Natural killer cell treated with Interleukin-12 subunit alpha and Interleukin-12 subunit beta and Interleukin-15 and Interleukin-18, amount 100 ng/mL, for 72 hours (primary cell): ENCODE measurements around the gene RGMA. TPM values are rescaled to one million over a fixed set of nuclear protein-coding genes. Genes with fewer than 3 reads are reported as not detected.

Experiments
- ATAC-seq, 2 donors: fragments of 150-1000 bp; cut with Tn5 transposase in 1 of 2; sonication (Bioruptor Pico), chemical (Tn5 transposase) in 1 of 2; 2 replicates each; pipeline ENCODE4 v1.10.0; 2021
- DNase-seq: peaks from one replicate; pipeline ENCODE4 v3.0.0; 2022; ENCODE audit warnings: low spot score
- H3K27ac Mint-ChIP-seq, 2 donors: 1 replicate in 1 of 2; 2 replicates in 1 of 2; pipeline ENCODE4 v1.8.0; 2022; ENCODE audit warnings: mixed read lengths in 2 of 2, mild to moderate bottlenecking in 1 of 2, moderate library complexity in 1 of 2
- H3K27me3 Mint-ChIP-seq, 2 donors: 1 replicate in 1 of 2; 2 replicates in 1 of 2; pipeline ENCODE4 v1.8.0; 2022; ENCODE audit warnings: mixed read lengths in 2 of 2
- H3K36me3 Mint-ChIP-seq: one replicate; pipeline ENCODE4 v1.8.0; 2022; ENCODE audit warnings: mixed read lengths
- H3K4me1 Mint-ChIP-seq, 2 donors: 1 replicate in 1 of 2; 2 replicates in 1 of 2; pipeline ENCODE4 v1.8.0; 2022; ENCODE audit warnings: low read depth in 2 of 2, mixed read lengths in 2 of 2, mild to moderate bottlenecking in 1 of 2
- H3K4me3 Mint-ChIP-seq: one replicate; pipeline ENCODE4 v1.8.0; 2022; ENCODE audit warnings: mixed read lengths
- H3K9me3 Mint-ChIP-seq: 2 replicates; pipeline ENCODE4 v1.8.0; 2022; ENCODE audit warnings: mixed read lengths
- total RNA-seq, 2 donors: library from RNA; stranded (reverse); gene quantifications; one replicate each; pipeline ENCODE4 v1.2.3, GENCODE V29; 2022

The RGMA gene
- total RNA-seq, 2 donors from 2014 or later, result not detected

- Mint-ChIP-seq H3K9me3 (no peaks in the 10 kb centered on the region), H3K4me1 (peaks cover 5 to 8% of the 10 kb centered on the region in 2 donors), H3K27me3 (peaks cover 51 to 59% of the 10 kb centered on the region in 2 donors), H3K36me3 (no peaks in the 10 kb centered on the region), H3K27ac (no peak overlapping the region), H3K4me3 (no peak overlapping the region)
- ATAC-seq (no peak), DNase-seq (no peak)
These were observed 22.4 kb upstream of the RGMA start for GRCh38 chr15:93111451-93111850.

- no peak for ATAC-seq
- DNase-seq, result no peak
- no peaks in the 10 kb centered on the region for H3K36me3 Mint-ChIP-seq
- H3K4me1 Mint-ChIP-seq, result peaks cover 5 to 8% of the 10 kb centered on the region in 2 donors
- H3K27ac Mint-ChIP-seq, result no peak overlapping the region
- H3K9me3 Mint-ChIP-seq, result no peaks in the 10 kb centered on the region
- peaks cover 47 to 60% of the 10 kb centered on the region in 2 donors for H3K27me3 Mint-ChIP-seq
- H3K4me3 Mint-ChIP-seq, result no peak overlapping the region
These were observed 21.6 kb upstream of the RGMA start for GRCh38 chr15:93110502-93111040.

- H3K4me3 Mint-ChIP-seq, result no peak overlapping the region
- no peaks in the 10 kb centered on the region for H3K36me3 Mint-ChIP-seq
- H3K9me3 Mint-ChIP-seq, result no peaks in the 10 kb centered on the region
- ATAC-seq, result peak in 1 of 2 donors; percentile 31
- H3K27me3 Mint-ChIP-seq, result peaks cover 50 to 63% of the 10 kb centered on the region in 2 donors
- H3K4me1 Mint-ChIP-seq, result peaks cover 5 to 8% of the 10 kb centered on the region in 2 donors
- no peak for DNase-seq
- H3K27ac Mint-ChIP-seq, result no peak overlapping the region
These were observed 20.5 kb upstream of the RGMA start for GRCh38 chr15:93109336-93110102.

GRCh38 chr15:93107646-93108045 is 18.6 kb upstream of the RGMA start:
- DNase-seq (no peak), ATAC-seq (no peak)
- Mint-ChIP-seq H3K27ac (no peak overlapping the region), H3K4me1 (peaks cover 5 to 8% of the 10 kb centered on the region in 2 donors), H3K4me3 (no peak overlapping the region), H3K27me3 (peaks cover 55 to 71% of the 10 kb centered on the region in 2 donors), H3K36me3 (no peaks in the 10 kb centered on the region), H3K9me3 (no peaks in the 10 kb centered on the region)

GRCh38 chr15:93105485-93105884 is 16.5 kb upstream of the RGMA start:
- no peaks in the 10 kb centered on the region for H3K9me3 Mint-ChIP-seq
- H3K36me3 Mint-ChIP-seq, result no peaks in the 10 kb centered on the region
- no peak overlapping the region for H3K27ac Mint-ChIP-seq
- DNase-seq (no peak), ATAC-seq (no peak)
- no peak overlapping the region for H3K4me3 Mint-ChIP-seq
- H3K4me1 Mint-ChIP-seq, result peaks cover 6 to 12% of the 10 kb centered on the region in 2 donors
- peaks cover 49 to 58% of the 10 kb centered on the region in 2 donors for H3K27me3 Mint-ChIP-seq

- H3K27ac Mint-ChIP-seq, result no peak overlapping the region
- ATAC-seq, result no peak
- peaks cover 49 to 61% of the 10 kb centered on the region in 2 donors for H3K27me3 Mint-ChIP-seq
- H3K4me1 Mint-ChIP-seq, result peaks cover 5 to 10% of the 10 kb centered on the region in 2 donors
- H3K9me3 Mint-ChIP-seq, result no peaks in the 10 kb centered on the region
- DNase-seq, result no peak
- H3K4me3 Mint-ChIP-seq, result no peak overlapping the region
- no peaks in the 10 kb centered on the region for H3K36me3 Mint-ChIP-seq
These were observed 14.8 kb upstream of the RGMA start for GRCh38 chr15:93103823-93104222.

- Mint-ChIP-seq H3K4me1 (peaks cover 5 to 10% of the 10 kb centered on the region in 2 donors), H3K9me3 (no peaks in the 10 kb centered on the region), H3K36me3 (no peaks in the 10 kb centered on the region), H3K4me3 (no peak overlapping the region), H3K27me3 (peaks cover 36 to 48% of the 10 kb centered on the region in 2 donors), H3K27ac (no peak overlapping the region)
- no peak for ATAC-seq
- no peak for DNase-seq
These were observed 13.2 kb upstream of the RGMA start for GRCh38 chr15:93102211-93102610.

GRCh38 chr15:93093765-93094164 is 4.8 kb upstream of the RGMA start:
- ATAC-seq, result no peak
- Mint-ChIP-seq H3K9me3 (no peaks in the 10 kb centered on the region), H3K36me3 (no peaks in the 10 kb centered on the region), H3K4me1 (no peaks in the 10 kb centered on the region), H3K27me3 (peaks cover 15 to 23% of the 10 kb centered on the region in 2 donors), H3K27ac (no peak overlapping the region), H3K4me3 (no peak overlapping the region)
- DNase-seq, result no peak

GRCh38 chr15:93091465-93091864 is 2.5 kb upstream of the RGMA start:
- no peak for DNase-seq
- Mint-ChIP-seq H3K4me3 (no peak overlapping the region), H3K9me3 (no peaks in the 10 kb centered on the region), H3K4me1 (peaks cover 4 to 13% of the 10 kb centered on the region in 2 donors), H3K27ac (no peak overlapping the region), H3K36me3 (peaks cover 5% of the 10 kb centered on the region), H3K27me3 (peaks cover 32 to 46% of the 10 kb centered on the region in 2 donors)
- ATAC-seq, result no peak

- peaks cover 5% of the 10 kb centered on the region for H3K36me3 Mint-ChIP-seq
- H3K27ac Mint-ChIP-seq, result no peak overlapping the region
- H3K4me1 Mint-ChIP-seq, result peaks cover 4 to 13% of the 10 kb centered on the region in 2 donors
- H3K4me3 Mint-ChIP-seq, result peak overlapping the region; percentile 33
- no peak for DNase-seq
- peaks cover 39 to 60% of the 10 kb centered on the region in 2 donors for H3K27me3 Mint-ChIP-seq
- no peaks in the 10 kb centered on the region for H3K9me3 Mint-ChIP-seq
- no peak for ATAC-seq
These were observed 805 bp upstream of the RGMA start for GRCh38 chr15:93089727-93090305.

GRCh38 chr15:93088200-93088980 is 621 bp downstream of the RGMA start:
- ATAC-seq (peak; percentile 65 to 75), DNase-seq (no peak)
- peak overlapping the region; percentile 87 for H3K4me3 Mint-ChIP-seq

GRCh38 chr15:93087825-93088199 is 1.2 kb downstream of the RGMA start:
- Mint-ChIP-seq H3K4me1 (peaks cover 4 to 13% of the 10 kb centered on the region in 2 donors), H3K27ac (no peak overlapping the region), H3K36me3 (peaks cover 5% of the 10 kb centered on the region), H3K27me3 (peaks cover 44 to 74% of the 10 kb centered on the region in 2 donors), H3K4me3 (peak overlapping the region; percentile 87), H3K9me3 (no peaks in the 10 kb centered on the region)
- DNase-seq (peak; percentile 74), ATAC-seq (peak; percentile 60 to 76)

More at GRCh38 chr15:93088200-93088980, 621 bp downstream of the RGMA start:
- Mint-ChIP-seq H3K9me3 (no peaks in the 10 kb centered on the region), H3K27ac (no peak overlapping the region), H3K36me3 (peaks cover 5% of the 10 kb centered on the region), H3K4me1 (peaks cover 4 to 13% of the 10 kb centered on the region in 2 donors), H3K27me3 (peaks cover 41 to 69% of the 10 kb centered on the region in 2 donors)

GRCh38 chr15:93086791-93087190 is 2.2 kb downstream of the RGMA start:
- Mint-ChIP-seq H3K4me3 (no peak overlapping the region), H3K4me1 (peaks cover 4 to 13% of the 10 kb centered on the region in 2 donors), H3K27me3 (peaks cover 48 to 82% of the 10 kb centered on the region in 2 donors), H3K27ac (no peak overlapping the region), H3K36me3 (peaks cover 5% of the 10 kb centered on the region), H3K9me3 (no peaks in the 10 kb centered on the region)
- ATAC-seq (no peak), DNase-seq (no peak)
